ENCODE data around the gene KRT6A.
A peak's percentile ranks its signal among the peaks of the same experiment; 100 is the strongest.

Gene KRT6A

GRCh38 chr12:52524898-52525591 is 32.0 kb upstream of the KRT6A start:
- Histone ChIP-seq H3K4me3 (no peak overlapping the region), H3K27me3 (no peaks in the 10 kb centered on the region), H3K4me1 (peaks cover 0 to 20% (median 14%) of the 10 kb centered on the region in 4 donors), H3K9me3 (no peaks in the 10 kb centered on the region), H3K27ac (no peak overlapping the region), H3K36me3 (no peaks in the 10 kb centered on the region)
- no peak for TF ChIP-seq CTCF (IDR thresholded peaks at IDR 0.05)
- DNase-seq = peak in 1 of 2 donors; percentile 25
- intact Hi-C loops (cut with DNase I; ENCODE audit: low total_unique reads) = no loop called here

GRCh38 chr12:52524241-52524897 is 31.3 kb upstream of the KRT6A start:
- Histone ChIP-seq H3K27ac (no peak overlapping the region), H3K27me3 (no peaks in the 10 kb centered on the region), H3K4me1 (peaks cover 0 to 20% (median 14%) of the 10 kb centered on the region in 4 donors), H3K9me3 (no peaks in the 10 kb centered on the region), H3K36me3 (no peaks in the 10 kb centered on the region), H3K4me3 (no peak overlapping the region)
- no peak for TF ChIP-seq CTCF (IDR thresholded peaks at IDR 0.05)
- DNase-seq = peak in 1 of 2 donors; percentile 49
- intact Hi-C loops (cut with DNase I; ENCODE audit: low total_unique reads) = no loop called here

- no peaks in the 10 kb centered on the region for H3K9me3 ChIP-seq
- H3K4me3 ChIP-seq = no peak overlapping the region
- no peaks in the 10 kb centered on the region for H3K27me3 ChIP-seq
- intact Hi-C loops (cut with DNase I; ENCODE audit: low total_unique reads) = no loop called here
- DNase-seq = no peak
- H3K36me3 ChIP-seq = no peaks in the 10 kb centered on the region
- no peak for TF ChIP-seq CTCF (IDR thresholded peaks at IDR 0.05)
- H3K27ac ChIP-seq = no peak overlapping the region
- H3K4me1 ChIP-seq = peaks cover 0 to 20% (median 14%) of the 10 kb centered on the region in 4 donors
Measured at GRCh38 chr12:52523824-52524223, 30.8 kb upstream of the KRT6A start.

- no peak overlapping the region for H3K27ac ChIP-seq
- no peak for DNase-seq
- H3K27me3 ChIP-seq = no peaks in the 10 kb centered on the region
- H3K36me3 ChIP-seq = no peaks in the 10 kb centered on the region
- intact Hi-C loops (cut with DNase I; ENCODE audit: low total_unique reads) = no loop called here
- H3K4me1 ChIP-seq = peaks cover 0 to 20% (median 14%) of the 10 kb centered on the region in 4 donors
- no peak overlapping the region for H3K4me3 ChIP-seq
- no peak for TF ChIP-seq CTCF (IDR thresholded peaks at IDR 0.05)
- H3K9me3 ChIP-seq = no peaks in the 10 kb centered on the region
Measured at GRCh38 chr12:52522346-52523011, 29.4 kb upstream of the KRT6A start.

GRCh38 chr12:52521568-52522266 is 28.7 kb upstream of the KRT6A start:
- Histone ChIP-seq H3K4me3 (no peak overlapping the region), H3K27me3 (no peaks in the 10 kb centered on the region), H3K9me3 (no peaks in the 10 kb centered on the region), H3K36me3 (no peaks in the 10 kb centered on the region), H3K4me1 (peaks cover 0 to 20% (median 14%) of the 10 kb centered on the region in 4 donors), H3K27ac (no peak overlapping the region)
- intact Hi-C loops (cut with DNase I; ENCODE audit: low total_unique reads) = no loop called here
- TF ChIP-seq CTCF (IDR thresholded peaks at IDR 0.05) = no peak
- no peak for DNase-seq

Data from tibial artery (tissue), 4 donors.